Measurements from ENCODE around the gene GNL1. TPM values are rescaled to one million over a fixed set of nuclear protein-coding genes. Genes with fewer than 3 reads are reported as not detected.

GNL1 gene
- total and polyA plus RNA-seq, 2 donors (not counting 3 experiments of a cell fraction or from before 2014, with no cell fraction given), result 58.4 to 87.3 TPM

GRCh38 chr6:30513451-30513850, 42.8 kb downstream of the GNL1 start:
- dilution Hi-C loops (cut with MboI; ENCODE audit: extremely low pct_ligation_motif_present, low sequenced_read_pairs), result no loop called here
- H3K4me1 ChIP-seq (ENCODE audit: control insufficient read depth, extremely low read depth, insufficient read depth, low read length), result peaks cover 16% of the 10 kb centered on the region
- H3K27ac ChIP-seq (ENCODE audit: insufficient read depth, low read depth, low read length), result no peak overlapping the region
- ChIA-PET POLR2A (no interaction called here), CTCF (interaction anchor here (1.0 to 2.6 kb wide), 4 partner anchors 17 to 31 kb away, joined by 3 to 12 read pairs (median 6); no protein-coding TSS in a partner anchor)
- H3K9me1 ChIP-seq (replicated peaks; ENCODE audit: control insufficient read depth, extremely low read depth, insufficient read depth, low read length), result no peaks in the 10 kb centered on the region
- H3K4me2 ChIP-seq (ENCODE audit: insufficient read depth, low read length), result no peak overlapping the region
- FAIRE-seq, result no peak
- no peaks in the 10 kb centered on the region for H3K79me2 ChIP-seq (ENCODE audit: control insufficient read depth, insufficient read depth, low read length)
- no peaks in the 10 kb centered on the region for H4K20me1 ChIP-seq (replicated peaks; ENCODE audit: control insufficient read depth, extremely low read depth, insufficient read depth, low read length)
- no peaks in the 10 kb centered on the region for H3K36me3 ChIP-seq (ENCODE audit: control insufficient read depth in 2 of 2, extremely low read depth in 1 of 2, insufficient read depth in 2 of 2, low read length in 2 of 2)
- no TSS peak for BruUV-seq (replicated peaks)
- no peaks in the 10 kb centered on the region for H3K27me3 ChIP-seq (ENCODE audit: control insufficient read depth in 2 of 2, insufficient read depth in 2 of 2, low read length in 2 of 2)
- H3K9me3 ChIP-seq (replicated peaks; ENCODE audit: control insufficient read depth, insufficient read depth, low read length), result no peaks in the 10 kb centered on the region
- intact Hi-C loops (cut with micrococcal nuclease), result no loop called here
- no peak overlapping the region for H3K9ac ChIP-seq (replicated peaks; ENCODE audit: extremely low read depth, insufficient read depth, low read length)
- no peak overlapping the region for H3K4me3 ChIP-seq (replicated peaks in 1 of 3; ENCODE audit: insufficient read depth in 1 of 3, low read depth in 1 of 3, low read length in 3 of 3)
- H2AFZ ChIP-seq (ENCODE audit: low read depth, low read length), result no peak overlapping the region
- TF ChIP-seq MYC (IDR thresholded peaks at IDR 0.05; ENCODE audit: low read depth, low read length), result no peak
- no peak for TF ChIP-seq POLR2AphosphoS5 (IDR thresholded peaks at IDR 0.05; ENCODE audit: insufficient read depth, low read depth, low read length)
- TF ChIP-seq FOS (IDR thresholded peaks at IDR 0.05; ENCODE audit: borderline replicate concordance, insufficient read depth, low read length), result no peak
- TF ChIP-seq JUN (IDR thresholded peaks at IDR 0.05; ENCODE audit: borderline replicate concordance, insufficient read depth, insufficient read length, low read depth), result no peak
- no peak for TF ChIP-seq CTCF (IDR thresholded peaks at IDR 0.05; ENCODE audit: extremely low read depth in 1 of 2, insufficient read depth in 1 of 2, low read depth in 1 of 2, low read length in 2 of 2)
- no peak for TF ChIP-seq GATA2 (IDR thresholded peaks at IDR 0.05; ENCODE audit: insufficient read depth, insufficient read length, low read depth, low read length)
- no peak for TF ChIP-seq POLR2A (IDR thresholded peaks at IDR 0.05; ENCODE audit: low read depth, low read length)
- no peak for TF ChIP-seq EZH2 (IDR thresholded peaks at IDR 0.05; ENCODE audit: borderline replicate concordance, low read depth, low read length, severe bottlenecking)
- no peak for TF ChIP-seq MAX (IDR thresholded peaks at IDR 0.05; ENCODE audit: insufficient read depth, insufficient read length)
- DNase-seq (ENCODE audit: low read depth, low spot score), result no peak
